ENCODE measurements around the gene FAM3B.

DNA sequence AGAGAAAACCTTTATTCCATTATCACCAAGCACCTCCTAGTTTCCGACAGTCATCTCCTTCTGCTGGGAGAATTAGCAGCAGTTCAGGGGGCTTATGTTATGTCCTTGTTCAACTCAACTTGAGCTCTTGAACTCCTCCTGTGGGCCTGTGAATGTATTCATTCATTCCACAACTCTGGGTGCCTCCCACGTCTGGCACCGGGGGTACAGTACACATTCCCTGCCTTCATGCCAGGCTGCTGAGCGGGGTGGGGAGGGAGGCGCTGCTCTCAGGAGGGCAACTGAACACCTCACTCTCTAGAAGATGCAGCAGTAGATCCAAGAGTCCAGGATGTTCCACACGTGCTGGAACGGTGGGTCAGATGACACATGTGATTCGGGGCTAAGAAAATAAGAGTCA lies 40.9 kb downstream of the FAM3B start:
- TF ChIP-seq, protein P1, sequence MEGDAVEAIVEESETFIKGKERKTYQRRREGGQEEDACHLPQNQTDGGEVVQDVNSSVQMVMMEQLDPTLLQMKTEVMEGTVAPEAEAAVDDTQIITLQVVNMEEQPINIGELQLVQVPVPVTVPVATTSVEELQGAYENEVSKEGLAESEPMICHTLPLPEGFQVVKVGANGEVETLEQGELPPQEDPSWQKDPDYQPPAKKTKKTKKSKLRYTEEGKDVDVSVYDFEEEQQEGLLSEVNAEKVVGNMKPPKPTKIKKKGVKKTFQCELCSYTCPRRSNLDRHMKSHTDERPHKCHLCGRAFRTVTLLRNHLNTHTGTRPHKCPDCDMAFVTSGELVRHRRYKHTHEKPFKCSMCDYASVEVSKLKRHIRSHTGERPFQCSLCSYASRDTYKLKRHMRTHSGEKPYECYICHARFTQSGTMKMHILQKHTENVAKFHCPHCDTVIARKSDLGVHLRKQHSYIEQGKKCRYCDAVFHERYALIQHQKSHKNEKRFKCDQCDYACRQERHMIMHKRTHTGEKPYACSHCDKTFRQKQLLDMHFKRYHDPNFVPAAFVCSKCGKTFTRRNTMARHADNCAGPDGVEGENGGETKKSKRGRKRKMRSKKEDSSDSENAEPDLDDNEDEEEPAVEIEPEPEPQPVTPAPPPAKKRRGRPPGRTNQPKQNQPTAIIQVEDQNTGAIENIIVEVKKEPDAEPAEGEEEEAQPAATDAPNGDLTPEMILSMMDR (IDR thresholded peaks at IDR 0.05): no peak
- TF ChIP-seq ZFX (IDR thresholded peaks at IDR 0.05; ENCODE audit: borderline replicate concordance): no peak
